Renal cortex interstitium (tissue), 11 donors: ENCODE results near the gene RGSL1. TPM values are rescaled to one million over a fixed set of nuclear protein-coding genes. Genes with fewer than 3 reads are reported as not detected.

Experiments
- DNase-seq, 11 donors: peaks; one replicate each; pipeline ENCODE4 v3.0.0-alpha.2; 2013; ENCODE audit warnings: low read depth in 9 of 11, low spot score in 4 of 11; ENCODE audit errors: extremely low read depth in 1 of 11
- polyA plus RNA-seq, 3 donors: library from polyadenylated mRNA; unstranded; fragments of 120-200 nt; gene quantifications; one replicate each; pipeline ENCODE4 v1.2.1, GENCODE V29; 2013; ENCODE audit not compliant: insufficient read length in 3 of 3

Gene RGSL1
- polyA plus RNA-seq, 3 donors = not detected

DNA sequence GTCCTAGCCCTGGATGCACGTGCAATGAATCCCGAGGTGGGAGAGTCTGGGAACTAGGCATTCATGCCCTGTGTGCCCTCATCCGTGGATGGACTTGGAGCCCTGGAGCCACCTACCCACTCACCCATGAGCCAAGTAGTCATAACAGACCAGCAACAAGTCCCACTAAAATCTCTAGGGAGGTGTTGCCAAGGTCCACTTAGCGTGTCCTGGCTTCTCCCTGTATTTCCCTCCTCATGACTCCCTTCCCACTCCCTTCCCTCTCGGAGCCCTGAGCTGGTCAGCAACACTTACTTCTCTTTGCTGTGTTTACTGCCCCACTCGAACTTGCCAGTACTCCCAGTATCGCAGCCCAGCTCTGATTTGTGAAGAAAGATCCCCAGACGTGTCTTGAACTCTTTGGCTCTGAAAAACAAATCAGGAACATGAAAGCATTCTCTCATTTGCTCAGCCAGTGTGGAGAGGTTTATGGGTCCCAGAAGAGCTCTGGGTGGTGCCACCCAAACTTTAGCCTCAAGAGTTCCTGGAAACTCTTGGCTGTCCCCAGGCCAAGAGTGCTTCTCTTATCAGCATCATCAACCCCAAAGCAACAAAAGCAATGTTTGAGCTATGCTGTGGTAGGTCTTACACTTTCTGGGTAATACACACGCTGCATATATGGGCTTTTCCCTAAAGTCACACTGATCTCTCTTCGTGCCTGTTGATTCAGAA lies 153.1 kb downstream of the RGSL1 start:
- no peak for DNase-seq

DNA sequence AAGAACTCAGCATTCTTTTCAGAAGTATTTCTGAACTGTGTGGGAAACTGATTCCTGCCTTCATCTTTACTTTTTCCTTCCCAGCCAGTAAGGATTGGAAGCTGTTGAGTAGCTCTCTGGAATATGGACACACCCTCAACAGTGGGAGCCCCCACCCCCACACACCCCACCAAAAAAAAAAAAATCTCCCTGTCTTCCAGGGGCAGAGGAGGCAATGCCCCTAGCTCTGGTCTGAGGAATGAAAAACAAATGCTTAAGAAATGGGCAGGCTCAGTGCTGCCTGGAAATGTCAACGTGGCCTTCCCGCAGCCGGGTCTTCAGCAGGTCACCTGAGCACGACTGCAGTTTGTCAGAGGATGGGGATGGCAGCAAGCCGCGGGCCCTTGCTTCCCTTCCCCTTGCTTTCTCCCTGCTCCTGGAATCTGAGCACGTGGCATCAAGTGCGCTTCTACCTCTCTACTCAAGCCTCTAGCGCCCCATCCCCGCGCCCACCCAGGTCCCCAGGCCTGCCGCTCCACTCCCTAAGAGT lies 153.8 kb downstream of the RGSL1 start:
- DNase-seq = no peak

DNA sequence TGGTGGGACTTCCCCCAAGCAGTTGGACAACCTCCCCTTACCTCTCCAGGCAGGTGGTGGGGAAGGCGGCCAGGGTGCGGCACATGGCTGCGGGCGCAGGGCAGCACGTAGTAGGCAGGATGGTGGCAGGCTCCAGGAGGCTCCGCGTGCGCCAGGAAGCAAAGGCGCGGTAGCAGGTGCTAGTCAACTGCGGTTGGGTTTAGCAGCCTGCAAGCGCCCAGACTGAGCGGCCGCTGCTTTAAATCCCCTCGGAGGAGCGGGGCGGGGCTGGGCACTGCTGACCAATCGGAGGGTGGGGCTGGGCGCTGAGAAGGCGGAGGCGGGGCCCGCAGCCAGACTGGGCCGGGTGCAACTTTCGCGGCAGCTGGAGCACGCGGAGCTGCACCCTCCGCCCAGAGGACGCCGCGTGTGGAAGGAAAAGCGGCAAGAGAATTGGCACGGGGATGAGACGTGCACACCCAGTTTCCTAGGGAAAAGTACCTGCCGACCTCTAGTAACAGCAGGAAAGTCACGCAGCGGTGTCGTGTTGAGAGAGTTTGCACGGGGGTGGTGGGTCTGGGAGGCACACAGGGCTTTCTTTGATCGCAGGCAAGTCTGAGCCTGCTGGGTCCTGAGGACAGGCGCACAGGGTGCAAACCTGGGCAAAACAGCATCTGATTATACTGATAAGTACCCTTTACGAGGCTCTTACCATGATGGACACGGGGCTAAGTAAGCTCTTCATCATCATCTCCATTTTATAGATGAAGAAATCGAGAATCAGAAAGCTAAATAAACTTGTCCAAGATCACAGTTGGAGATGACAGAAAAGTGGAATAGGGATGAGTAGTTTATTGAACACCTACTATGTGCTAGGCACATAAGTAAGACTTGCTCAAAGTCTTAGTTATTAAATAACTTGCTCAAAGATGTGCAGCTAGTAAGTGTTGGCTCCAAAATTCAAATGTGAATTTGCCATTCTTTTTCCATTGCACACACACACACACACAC lies 154.5 kb downstream of the RGSL1 start, which contains the start of gene RGS16:
RGS16 (minus strand) TSS at position 215 of the 990 bp plus-strand sequence; CDS start at position 85, 130 bp downstream.
- DNase-seq = peak in 8 of 11 donors; percentile 68 to 82 (median 76)

DNA sequence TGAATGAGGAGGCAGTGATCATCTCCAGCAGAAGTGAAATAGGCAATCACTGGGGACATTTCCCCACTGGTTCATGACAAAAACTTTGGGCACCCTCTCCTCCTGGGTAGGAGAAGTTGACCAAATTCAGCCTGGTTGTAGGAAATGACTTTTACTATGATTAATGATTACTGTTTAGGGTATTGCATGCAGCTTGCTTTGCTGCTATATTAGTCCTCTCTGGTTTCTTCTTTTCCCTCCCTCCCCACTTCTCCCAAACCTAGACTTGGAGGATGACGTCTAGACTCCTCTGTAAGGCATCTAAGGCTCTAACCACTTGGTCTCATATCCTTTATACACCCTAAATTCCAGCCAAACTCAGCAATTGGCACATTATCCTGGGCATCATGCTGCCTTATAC lies 157.6 kb downstream of the RGSL1 start:
- DNase-seq = no peak

- DNase-seq = no peak
Observed at GRCh38 chr1:182608236-182608635, 158.3 kb downstream of the RGSL1 start.

- no peak for DNase-seq
Observed at GRCh38 chr1:182608845-182609610, 159.1 kb downstream of the RGSL1 start.

Other genes with a start within 250 kb of the RGSL1 start
- gene GLUL, start 58.4 kb upstream of the RGSL1 start, polyA plus RNA-seq = 100 to 1,000 TPM; 298 to 309 (median 302) TPM
- gene TEDDM1, start 49.5 kb upstream of the RGSL1 start, polyA plus RNA-seq = under 1 TPM in 2 of 3 donors, not detected in 1; 0.13 to 0.21 TPM
- 10 to 100 TPM in 2 of 3 donors, 1 to 10 TPM in 1; 8.0 to 14.2 (median 13.0) TPM for gene RNASEL, start 139.1 kb downstream of the RGSL1 start, polyA plus RNA-seq
- 1 to 10 TPM in 2 of 3 donors, under 1 TPM in 1; 0.84 to 1.7 (median 1.4) TPM for gene RGS16, start 154.2 kb downstream of the RGSL1 start, polyA plus RNA-seq
- under 1 TPM; 0.03 to 0.08 (median 0.06) TPM for gene RGS8, start 234.4 kb downstream of the RGSL1 start, polyA plus RNA-seq